ENCODE data around the gene BCL6B.

The BCL6B gene

GRCh38 chr17:7010523-7010922, 12.3 kb upstream of the BCL6B start:
- no peak for DNase-seq

GRCh38 chr17:7011415-7011814, 11.4 kb upstream of the BCL6B start:
- DNase-seq, result no peak

GRCh38 chr17:7011942-7012254, 11.0 kb upstream of the BCL6B start:
- DNase-seq, result no peak

GRCh38 chr17:7014261-7014994, 8.4 kb upstream of the BCL6B start:
- peak; percentile 97 to 98 for DNase-seq

- peak; percentile 74 to 79 for DNase-seq
Measured at GRCh38 chr17:7014995-7015958, 7.6 kb upstream of the BCL6B start.

GRCh38 chr17:7016418-7016817, 6.4 kb upstream of the BCL6B start:
- DNase-seq, result no peak

GRCh38 chr17:7016886-7017826, 5.7 kb upstream of the BCL6B start:
- DNase-seq, result no peak

GRCh38 chr17:7017827-7018200, 5.0 kb upstream of the BCL6B start:
- no peak for DNase-seq

GRCh38 chr17:7018331-7018964, 4.4 kb upstream of the BCL6B start:
- no peak for DNase-seq

GRCh38 chr17:7019367-7019766, 3.5 kb upstream of the BCL6B start:
- no peak for DNase-seq

- no peak for DNase-seq
Measured at GRCh38 chr17:7019839-7020519, 2.9 kb upstream of the BCL6B start.

GRCh38 chr17:7020894-7021664, 1.8 kb upstream of the BCL6B start:
- DNase-seq, result no peak

- DNase-seq, result peak; percentile 75 to 78
Measured at GRCh38 chr17:7021993-7022778, 664 bp upstream of the BCL6B start.

- DNase-seq, result peak; percentile 89 to 93
Measured at GRCh38 chr17:7023576-7024401, 939 bp downstream of the BCL6B start.

- DNase-seq, result no peak
Measured at GRCh38 chr17:7024402-7024785, 1.5 kb downstream of the BCL6B start.

- no peak for DNase-seq
Measured at GRCh38 chr17:7025245-7025644, 2.4 kb downstream of the BCL6B start.

- DNase-seq, result no peak
Measured at GRCh38 chr17:7026471-7027115, 3.7 kb downstream of the BCL6B start.

- no peak for DNase-seq
Measured at GRCh38 chr17:7027335-7027734, 4.5 kb downstream of the BCL6B start.

- DNase-seq, result no peak
Measured at GRCh38 chr17:7029096-7029495, 6.2 kb downstream of the BCL6B start.

Measured in activated CD4-positive, alpha-beta T cell treated with anti-CD3 and anti-CD28 coated beads for 4 hours (primary cell).